Retina (tissue), 1 donor: ENCODE measurements around the gene ALDH1B1.
"Not testable (repeated sequence)": the region's sequence is repeated elsewhere in the genome, so short reads cannot be mapped to it uniquely, and the experiment has no call there.

Experiments
- DNase-seq: peaks from one replicate; pipeline ENCODE4 v3.0.0-alpha.2; 2016

ALDH1B1 gene

DNA sequence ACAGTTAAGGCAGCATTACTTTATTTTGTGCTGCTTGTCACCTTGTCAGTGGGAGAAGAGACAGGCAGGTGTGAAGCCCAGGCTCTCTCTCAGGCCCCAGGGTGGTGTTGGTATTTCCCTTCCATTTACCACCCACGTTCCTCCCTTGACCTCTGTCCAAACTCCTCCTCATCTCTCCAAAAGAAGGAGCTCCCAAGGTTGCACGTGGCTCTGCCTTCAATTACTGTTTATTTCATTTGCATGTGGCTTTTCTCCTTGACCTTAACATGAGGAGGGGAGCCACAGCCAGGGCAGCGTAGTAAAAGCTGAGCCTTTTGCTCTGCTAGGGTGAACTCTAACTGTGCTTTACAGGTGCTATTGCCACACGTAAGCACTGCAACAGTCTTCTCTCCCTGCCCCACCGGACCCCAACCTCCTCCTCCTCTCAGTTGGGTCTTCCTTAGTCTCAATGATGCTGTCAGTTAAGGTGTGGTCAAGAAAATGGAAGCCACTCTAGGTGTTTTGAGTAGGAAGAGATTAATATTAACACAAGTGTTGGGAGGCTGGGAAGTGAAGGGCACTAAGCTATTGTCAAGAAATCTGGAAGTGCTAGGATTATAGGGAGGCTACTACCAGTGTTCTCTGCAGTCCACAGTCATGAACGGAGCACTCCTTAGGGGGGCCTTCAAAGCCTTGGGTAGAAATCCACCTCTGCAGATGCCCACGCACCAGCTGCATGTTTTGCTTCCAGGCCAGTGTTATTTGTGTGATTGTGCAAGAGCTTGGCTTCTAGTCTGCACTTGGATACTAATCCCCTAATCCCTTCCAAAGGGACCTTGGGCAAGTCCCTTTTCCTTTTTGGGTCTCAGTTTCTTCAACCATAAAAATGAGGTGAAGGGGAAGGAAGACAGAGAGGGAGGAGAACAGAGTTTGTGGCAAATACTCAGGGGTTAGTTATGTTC lies 3.9 kb upstream of the ALDH1B1 start:
- DNase-seq: no peak

DNA sequence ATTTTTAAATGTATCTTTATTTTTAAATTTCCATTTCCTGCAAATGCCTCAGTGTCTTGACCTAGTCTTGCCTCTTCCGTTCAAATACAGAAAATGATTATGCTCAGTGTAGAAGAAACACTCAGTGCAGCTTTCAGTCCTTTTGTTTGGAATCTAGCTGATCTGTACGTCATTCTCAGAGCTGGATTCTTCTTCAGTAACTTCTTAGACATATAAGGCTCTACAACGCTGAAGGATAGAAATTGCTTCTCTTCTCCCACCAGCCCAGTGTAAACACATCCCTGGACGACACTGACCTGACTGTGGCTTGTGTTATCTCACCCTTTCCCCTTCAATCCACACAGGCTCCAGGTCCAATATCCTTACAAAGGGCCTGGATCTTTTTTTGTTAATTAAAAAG lies 3.2 kb upstream of the ALDH1B1 start:
- no peak for DNase-seq

DNA sequence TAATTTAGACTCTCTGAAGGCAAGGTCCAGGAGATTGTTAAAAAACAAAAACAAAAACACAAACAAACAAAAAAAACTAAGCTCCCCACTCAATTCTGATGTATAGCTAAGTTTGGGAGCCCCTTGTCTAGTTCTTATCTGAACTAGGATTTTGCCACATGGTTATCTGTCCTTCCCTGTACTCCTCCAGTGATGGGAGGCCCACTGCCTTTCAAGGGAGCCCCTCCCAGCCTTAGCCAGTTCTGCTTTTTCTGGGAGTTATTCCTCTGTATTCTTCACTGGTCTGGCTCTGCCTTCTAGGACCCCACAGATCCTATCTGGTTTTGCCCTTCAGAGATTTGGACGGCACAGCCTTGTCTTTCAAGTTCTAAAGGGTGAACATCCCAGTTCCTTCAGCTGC lies 2.1 kb upstream of the ALDH1B1 start:
- DNase-seq: no peak

DNA sequence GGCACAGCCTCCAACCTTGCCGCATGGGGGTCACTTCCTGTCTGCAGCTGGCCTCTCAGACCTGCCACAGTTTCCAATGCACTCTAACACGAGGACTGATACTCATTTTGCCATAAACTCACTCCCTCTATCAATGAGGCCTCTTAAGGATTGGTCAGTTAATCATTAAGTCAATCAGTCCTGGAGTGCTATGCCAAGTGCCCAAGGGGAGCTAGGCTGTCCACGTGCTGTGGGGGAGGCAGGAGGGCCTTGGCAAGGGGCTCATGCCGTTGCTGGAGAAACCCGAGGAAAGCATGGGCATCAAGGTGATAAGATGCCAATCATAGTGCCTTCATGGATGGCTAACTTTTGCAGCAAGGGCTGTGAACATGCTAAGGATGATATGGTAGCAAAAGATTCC lies 1.7 kb upstream of the ALDH1B1 start:
- no peak for DNase-seq

DNA sequence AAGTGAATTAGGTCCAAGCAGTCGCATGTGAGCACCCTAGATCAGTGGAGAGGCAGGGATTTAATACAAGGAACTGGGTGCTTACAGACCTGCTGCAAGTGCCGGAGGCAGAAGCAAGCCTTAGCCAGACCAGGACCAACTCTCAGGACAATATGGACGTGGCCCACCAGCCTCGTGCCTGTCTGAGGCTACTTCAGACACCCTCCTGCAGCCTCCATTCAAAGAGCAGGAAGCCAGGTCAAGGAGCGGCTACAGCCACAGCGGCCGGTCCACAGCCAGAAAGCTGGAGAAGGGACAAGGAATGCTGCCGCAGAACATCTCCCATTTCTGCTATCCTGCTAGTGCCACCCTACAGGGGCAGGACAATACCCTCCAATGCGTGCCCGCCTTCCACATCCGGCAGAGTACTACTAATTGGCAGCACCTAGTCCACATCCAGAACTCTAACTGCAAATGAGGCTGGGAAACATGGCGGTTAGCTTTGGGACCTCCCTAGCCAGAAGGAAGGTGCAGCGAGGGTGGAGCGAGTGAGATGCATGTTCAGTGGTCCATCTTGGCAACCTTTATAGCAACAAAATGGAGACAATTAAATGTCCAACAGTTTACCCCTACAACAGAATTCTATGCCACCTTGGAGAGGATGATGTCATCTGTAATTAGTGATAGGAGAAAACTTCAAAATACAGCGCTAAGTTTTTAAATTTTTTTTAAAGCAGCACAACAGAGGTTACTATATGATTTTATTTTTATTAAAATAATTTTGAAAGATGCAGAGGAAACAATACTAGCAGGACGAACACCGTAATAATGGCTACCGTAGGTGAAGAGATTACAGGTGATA lies 1.0 kb upstream of the ALDH1B1 start:
- no peak for DNase-seq

DNA sequence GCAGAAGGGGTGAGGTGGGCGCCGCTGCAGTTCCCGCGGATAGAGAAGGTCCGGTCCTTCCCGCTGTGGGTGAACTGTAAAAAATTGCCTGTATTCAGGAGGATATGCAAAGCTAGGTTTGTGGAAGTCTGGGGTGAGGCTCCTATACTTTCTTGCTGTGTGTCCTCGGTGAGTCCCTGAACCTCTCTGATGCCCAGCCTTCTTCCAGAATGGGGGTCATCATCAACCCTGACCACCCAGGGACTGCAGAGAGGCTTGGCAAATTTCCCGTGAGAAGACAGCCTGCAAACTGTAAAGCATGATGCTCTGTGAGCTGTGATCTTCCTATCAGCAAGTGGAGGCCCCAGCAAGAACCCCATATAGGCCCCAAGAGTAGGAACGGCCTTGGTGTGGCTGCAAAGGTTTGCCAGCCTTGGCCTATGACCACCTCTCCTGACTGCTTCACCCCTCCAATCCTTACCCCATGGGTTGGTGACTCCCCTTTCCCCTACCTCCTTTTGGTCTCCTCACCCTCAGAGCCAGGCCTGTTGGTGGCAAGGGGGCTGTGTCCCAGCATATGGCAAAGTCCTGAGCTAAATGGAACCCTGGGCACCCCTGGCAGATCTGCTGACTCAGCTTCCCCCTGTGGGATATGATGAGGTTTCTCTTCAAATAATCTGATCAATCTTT lies 760 bp downstream of the ALDH1B1 start:
- DNase-seq: peak; percentile 16

DNA sequence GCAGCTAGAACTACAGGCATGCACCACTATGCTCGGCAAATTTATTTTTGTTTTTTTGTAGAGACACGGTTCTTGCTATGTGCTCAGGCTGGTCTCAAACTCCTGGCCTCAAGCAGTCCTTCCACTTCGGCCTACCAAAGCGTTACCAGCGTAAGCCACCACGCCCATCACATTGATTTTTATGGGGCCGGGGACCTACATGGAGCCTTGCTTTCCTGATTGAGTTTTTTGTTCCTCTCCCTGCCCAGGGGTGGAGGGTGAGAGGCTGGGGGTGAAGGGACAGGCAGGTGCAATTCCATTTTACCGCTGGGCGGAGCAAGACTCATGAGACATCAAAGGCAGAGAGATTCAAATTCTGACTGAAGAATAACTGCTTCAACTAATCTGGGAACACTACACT lies 1.9 kb downstream of the ALDH1B1 start:
- DNase-seq: no peak

DNA sequence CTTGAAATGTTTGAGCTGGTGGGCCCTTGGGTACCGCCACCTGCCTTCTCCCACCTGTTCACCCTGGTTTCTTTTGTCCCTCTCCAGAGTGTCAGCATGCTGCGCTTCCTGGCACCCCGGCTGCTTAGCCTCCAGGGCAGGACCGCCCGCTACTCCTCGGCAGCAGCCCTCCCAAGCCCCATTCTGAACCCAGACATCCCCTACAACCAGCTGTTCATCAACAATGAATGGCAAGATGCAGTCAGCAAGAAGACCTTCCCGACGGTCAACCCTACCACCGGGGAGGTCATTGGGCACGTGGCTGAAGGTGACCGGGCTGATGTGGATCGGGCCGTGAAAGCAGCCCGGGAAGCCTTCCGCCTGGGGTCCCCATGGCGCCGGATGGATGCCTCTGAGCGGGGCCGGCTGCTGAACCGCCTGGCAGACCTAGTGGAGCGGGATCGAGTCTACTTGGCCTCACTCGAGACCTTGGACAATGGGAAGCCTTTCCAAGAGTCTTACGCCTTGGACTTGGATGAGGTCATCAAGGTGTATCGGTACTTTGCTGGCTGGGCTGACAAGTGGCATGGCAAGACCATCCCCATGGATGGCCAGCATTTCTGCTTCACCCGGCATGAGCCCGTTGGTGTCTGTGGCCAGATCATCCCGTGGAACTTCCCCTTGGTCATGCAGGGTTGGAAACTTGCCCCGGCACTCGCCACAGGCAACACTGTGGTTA lies 3.3 kb downstream of the ALDH1B1 start:
- no peak for DNase-seq

DNA sequence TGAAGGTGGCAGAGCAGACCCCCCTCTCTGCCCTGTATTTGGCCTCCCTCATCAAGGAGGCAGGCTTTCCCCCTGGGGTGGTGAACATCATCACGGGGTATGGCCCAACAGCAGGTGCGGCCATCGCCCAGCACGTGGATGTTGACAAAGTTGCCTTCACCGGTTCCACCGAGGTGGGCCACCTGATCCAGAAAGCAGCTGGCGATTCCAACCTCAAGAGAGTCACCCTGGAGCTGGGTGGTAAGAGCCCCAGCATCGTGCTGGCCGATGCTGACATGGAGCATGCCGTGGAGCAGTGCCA lies 3.8 kb downstream of the ALDH1B1 start:
- no peak for DNase-seq

DNA sequence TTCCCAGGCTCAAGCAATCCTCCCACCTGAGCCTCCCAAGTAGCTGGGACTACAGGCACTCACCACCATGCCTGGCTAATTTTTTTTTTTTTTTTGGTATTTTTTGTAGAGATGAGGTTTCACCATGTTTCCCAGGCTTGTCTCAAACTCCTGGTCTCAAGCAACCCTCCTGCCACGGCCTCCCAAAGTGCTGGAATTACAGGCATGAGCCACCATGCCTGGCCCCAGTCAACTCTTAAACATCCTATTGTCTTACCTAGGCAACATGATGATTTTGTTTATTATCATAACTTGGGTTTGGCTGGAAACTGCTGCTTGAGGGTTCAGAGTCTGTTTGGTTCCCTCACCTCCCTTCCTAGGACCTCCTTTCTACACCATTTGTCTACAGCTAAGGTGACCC lies 6.7 kb downstream of the ALDH1B1 start:
- not testable (repeated sequence) for DNase-seq

DNA sequence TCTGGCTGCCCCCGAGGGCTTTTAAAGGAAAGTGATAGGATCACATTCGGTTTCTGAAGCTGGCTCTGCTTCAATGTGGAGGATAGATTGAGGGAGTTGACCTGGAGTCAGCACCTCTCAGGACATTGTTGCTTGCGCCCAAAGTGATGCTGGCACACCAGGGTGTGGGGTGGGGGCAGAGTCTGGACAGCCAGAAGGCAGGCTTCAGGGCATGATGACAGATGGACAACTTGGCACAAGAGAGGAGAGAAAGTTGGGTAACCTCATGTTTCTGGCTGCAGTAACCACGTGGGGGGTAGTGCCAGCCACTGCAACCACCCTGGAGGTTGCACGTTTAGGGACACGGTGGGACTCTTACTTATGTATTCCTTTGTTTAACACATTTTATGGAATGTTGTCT lies 9.5 kb downstream of the ALDH1B1 start:
- DNase-seq: no peak

DNA sequence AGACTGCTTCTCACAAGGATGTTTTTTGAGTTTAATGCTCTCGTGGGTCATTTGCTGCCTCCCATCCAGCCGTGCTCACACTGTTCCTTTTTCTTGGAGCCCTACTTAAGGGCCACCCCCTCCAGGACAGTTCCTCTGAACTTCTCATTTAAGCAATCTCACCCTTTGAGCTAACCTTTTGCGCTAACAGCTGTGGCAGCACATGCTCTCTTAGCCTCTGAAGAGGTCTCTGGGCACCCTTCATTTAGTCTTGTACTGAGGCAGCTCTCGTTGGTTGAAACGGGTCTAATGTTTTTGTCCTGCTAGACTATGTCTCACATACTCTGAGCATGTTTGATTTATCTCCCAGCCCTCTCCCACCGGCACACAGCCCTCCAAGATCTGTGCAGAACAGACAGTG lies 11.8 kb downstream of the ALDH1B1 start:
- no peak for DNase-seq

DNA sequence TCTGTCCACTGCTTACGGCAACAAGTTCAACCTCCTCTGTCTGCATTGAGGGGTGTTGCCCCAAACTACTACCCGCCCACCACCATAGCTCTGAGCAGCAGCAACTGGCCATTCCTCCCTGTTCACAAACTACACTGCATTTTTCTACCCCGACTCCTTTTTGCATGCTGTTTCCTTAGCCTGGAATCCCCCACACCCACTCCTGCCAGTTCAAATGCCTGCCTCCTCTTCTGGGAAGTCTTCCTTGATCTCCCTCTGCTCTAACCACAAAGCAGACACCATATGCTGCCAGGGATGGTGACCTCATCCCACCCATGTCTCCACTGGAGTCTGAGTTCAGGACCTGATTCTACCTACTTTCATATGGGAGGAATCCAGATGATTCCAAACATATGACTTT lies 13.3 kb downstream of the ALDH1B1 start:
- no peak for DNase-seq

DNA sequence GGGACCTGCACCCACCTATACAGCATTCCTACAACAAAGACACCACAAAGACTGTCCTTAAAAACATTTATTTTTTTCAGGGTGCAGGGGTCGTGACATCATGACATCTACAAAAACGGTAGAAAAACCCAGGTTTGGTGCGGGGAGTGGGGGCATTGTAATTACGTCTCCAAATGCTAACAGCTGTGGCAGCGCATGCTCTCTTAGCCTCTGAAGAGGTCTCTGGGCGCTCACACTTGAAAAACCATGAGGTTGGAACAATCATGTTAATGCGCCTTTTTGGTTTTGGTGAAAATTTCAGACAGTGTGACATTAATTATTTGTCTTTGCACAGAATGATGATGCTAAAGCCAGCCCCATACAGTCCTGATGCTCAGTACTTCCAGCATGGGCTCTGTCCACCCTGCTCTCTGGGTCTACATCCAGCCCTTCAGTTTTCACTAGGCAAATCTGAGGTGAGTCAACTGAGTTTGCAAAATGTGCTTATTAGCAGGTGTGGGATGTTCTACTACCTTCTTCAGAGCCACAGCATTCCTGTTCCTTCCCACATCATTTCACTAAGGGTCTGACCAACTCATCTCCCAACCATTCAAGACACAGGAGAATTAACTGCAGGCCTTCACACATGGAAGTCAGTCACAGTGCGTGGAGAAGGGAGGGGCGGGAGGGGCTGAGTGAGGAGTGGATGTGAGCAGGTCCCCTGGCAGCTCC lies 14.1 kb downstream of the ALDH1B1 start:
- DNase-seq: no peak

DNA sequence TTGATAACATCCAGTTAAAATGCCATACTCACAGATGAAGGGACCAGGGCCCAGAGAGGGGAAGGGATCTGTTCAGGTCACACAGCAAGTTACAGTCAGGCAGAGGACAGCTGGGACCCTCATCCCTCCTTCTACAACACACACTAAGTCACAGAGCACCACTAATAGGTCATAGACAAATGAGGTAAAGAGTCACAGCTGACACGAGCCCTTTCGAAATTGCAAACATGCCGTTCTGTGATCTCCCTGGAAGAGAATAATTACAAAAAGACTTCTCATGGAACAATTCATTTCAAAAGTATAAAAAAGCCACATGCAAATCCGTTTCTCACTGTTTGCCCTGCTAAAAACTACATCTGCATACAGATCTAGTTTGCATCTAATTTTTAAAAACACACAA lies 16.2 kb downstream of the ALDH1B1 start:
- DNase-seq: no peak

DNA sequence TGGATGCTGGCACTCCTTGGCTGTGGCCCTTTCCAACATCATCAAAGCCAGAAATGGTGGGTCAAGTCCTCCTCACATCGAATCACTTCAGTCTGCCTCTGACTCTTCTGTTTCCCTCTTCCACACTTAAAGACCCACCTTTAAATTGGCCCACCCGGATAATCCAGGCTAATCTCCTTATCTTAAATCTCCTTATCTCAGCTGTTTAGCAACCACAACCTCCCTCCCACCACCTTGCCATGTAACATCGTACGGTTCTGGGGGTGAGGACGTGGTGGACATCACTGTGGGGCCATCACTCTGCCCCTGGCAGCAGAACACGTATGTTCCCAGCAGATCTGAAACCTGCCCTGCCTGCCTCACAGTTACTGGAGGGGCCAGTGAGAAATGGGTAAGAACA lies 20.2 kb downstream of the ALDH1B1 start:
- DNase-seq: peak; percentile 16

DNA sequence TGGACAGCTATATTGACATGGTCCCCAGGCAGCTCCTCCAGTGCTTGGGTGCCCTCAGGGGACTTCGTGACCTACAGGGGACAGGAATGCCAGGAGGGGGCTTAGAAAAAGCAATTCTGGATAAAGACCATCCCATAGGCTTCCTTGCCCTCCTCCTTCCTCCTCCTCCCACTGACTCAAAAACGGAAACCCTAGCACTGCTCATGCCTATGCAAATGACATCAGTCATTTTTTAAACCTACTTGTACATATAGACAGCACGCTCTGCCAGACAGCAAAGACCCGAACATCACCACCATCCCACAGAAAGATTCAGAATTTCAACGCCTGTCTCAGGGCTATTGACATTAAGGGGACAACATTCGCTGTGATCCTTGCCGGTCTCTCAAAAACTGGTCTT lies 20.8 kb downstream of the ALDH1B1 start:
- peak; percentile 25 for DNase-seq

DNA sequence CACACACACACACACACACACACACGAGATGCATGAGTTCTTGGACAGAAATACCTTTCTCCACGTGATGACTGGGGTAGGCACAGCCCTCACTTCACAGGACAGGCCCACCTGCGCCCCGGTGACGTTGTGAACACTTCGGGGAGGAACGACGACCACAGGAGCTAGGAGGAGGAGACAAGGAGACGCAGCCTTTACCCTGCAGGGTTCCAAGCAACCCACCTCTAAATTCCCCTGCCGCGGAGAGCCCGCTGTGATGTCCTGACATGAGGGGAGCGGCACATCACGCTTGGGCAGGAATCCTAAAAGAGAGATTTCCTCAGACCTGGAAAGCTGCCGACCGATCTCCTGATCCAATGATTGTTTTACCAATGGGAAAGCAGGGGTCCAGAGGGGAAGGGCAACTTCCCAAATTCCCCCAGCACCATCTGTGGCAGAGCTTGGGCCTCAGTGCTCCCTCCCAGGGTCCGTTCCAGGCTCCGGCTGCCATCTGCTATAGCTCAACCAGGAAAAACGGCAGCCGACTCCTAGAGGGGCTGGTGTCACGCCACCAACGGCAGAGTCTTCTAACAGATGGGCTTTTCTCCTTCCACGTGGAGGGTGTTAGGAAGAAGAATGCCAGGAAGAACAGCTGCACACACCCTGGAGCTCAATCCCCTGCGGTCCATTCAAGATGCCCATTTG lies 21.7 kb downstream of the ALDH1B1 start:
- peak; percentile 76 for DNase-seq

DNA sequence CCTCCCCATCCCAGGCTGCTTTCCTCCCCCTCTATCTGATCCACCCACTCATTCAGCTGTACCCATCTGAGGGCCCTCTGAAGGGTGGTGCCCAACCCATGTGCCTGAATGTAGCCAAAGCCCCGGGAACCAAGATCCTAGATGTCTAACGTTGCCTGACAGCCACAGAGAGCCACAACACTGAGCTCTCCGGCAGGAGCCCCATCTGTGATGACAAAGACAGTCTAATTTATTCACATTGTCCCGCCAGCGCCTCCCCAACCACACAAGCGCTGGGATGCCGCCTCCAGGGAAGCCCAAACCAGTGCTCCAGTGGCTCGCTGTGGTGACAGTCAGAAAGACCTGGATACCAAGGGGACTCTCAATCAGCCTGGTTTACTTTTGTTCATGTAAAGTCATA lies 23.4 kb downstream of the ALDH1B1 start:
- DNase-seq: no peak

DNA sequence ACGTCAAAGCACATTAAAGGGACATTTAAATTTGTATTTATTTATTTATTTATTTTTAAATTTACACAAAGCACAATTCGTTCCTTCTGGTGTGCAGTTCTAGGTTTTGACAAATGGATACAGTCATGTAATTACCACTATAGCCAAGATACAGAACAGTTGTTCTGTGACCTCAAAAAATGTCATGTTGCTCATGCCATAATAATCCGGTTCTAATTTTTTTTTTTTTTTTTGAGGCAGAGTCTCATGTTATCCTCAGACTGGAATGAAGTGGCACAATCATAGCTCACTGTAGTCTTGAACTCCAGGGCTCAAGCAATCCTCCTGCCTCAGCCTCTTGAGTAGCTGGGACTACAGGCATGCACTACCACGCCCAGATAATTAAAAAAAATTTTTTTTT lies 24.0 kb downstream of the ALDH1B1 start:
- no peak for DNase-seq
